Heart left ventricle (tissue), 16 donors: ENCODE results near the gene KRT39. TPM values are rescaled to one million over a fixed set of nuclear protein-coding genes. Genes with fewer than 3 reads are reported as not detected.

Experiments used
- ATAC-seq, 4 donors: fragments of 200-7000 bp; cut with Tn5 transposase; one replicate each; pipeline ENCODE4 v1.9.1; 2020 to 2022; ENCODE audit warnings: moderate library complexity in 4 of 4, mild to moderate bottlenecking in 3 of 4, moderate number of reproducible peaks in 1 of 4
- DNase-seq, 5 donors: peaks; one replicate each; pipeline ENCODE4 v3.0.0-alpha.2; 2020
- H3K27ac ChIP-seq, 12 donors: fragments of 200-600 bp; sonication (generic) in 4 of 12; one replicate each; pipeline versions ENCODE4 v1.5.0 to v1.8.0; 2016 to 2022; ENCODE audit warnings: mild to moderate bottlenecking in 2 of 12
- H3K27me3 ChIP-seq, 9 donors: fragments of 200-600 bp; sonication (generic) in 2 of 9; one replicate each; pipeline versions ENCODE4 v1.5.1 to v1.8.0; 2016 to 2022; ENCODE audit warnings: mild to moderate bottlenecking in 3 of 9
- H3K36me3 ChIP-seq, 9 donors: fragments of 200-600 bp; sonication (generic) in 2 of 9; one replicate each; pipeline versions ENCODE4 v1.5.0 to v1.8.0; 2018 to 2022; ENCODE audit warnings: mild to moderate bottlenecking in 2 of 9
- H3K4me1 ChIP-seq, 12 donors: fragments of 200-600 bp; sonication (generic) in 4 of 12; one replicate each; pipeline versions ENCODE4 v1.5.0 to v1.8.0; 2016 to 2022; ENCODE audit warnings: mild to moderate bottlenecking in 3 of 12
- H3K4me3 ChIP-seq, 12 donors: fragments of 200-600 bp; sonication (generic) in 4 of 12; one replicate each; pipeline versions ENCODE4 v1.5.0 to v1.8.0; 2017 to 2022; ENCODE audit warnings: mild to moderate bottlenecking in 9 of 12, moderate library complexity in 4 of 12
- H3K9me3 ChIP-seq, 12 donors: fragments of 200-600 bp; sonication (generic) in 4 of 12; one replicate each; pipeline versions ENCODE4 v1.5.0 to v1.8.0; 2016 to 2022; ENCODE audit warnings: mild to moderate bottlenecking in 1 of 12
- CTCF ChIP-seq, 12 donors: fragments of 200-600 bp; sonication (generic) in 4 of 12; IDR thresholded peaks; one replicate each; pipeline versions ENCODE4 v1.5.0 to v1.8.0; 2018 to 2022; ENCODE audit warnings: antibody characterized with exemption in 12 of 12, mild to moderate bottlenecking in 5 of 12
- POLR2A ChIP-seq, 2 donors: fragments of 450-650 bp; IDR thresholded peaks; one replicate each; pipeline ENCODE4 v1.6.1; 2017; ENCODE audit warnings: antibody characterized with exemption in 2 of 2, mild to moderate bottlenecking in 2 of 2, moderate library complexity in 2 of 2
- WGBS, 4 donors: extraction: QIAGEN DNeasy Blood & Tissue Kit in 2 of 4; methylation state at CpG; one replicate each; pipeline versions ENCODE4 v1.1.5 to v1.1.7; 2013 to 2018; 5-methylcytosine and 5-hydroxymethylcytosine counted together
- intact Hi-C, 10 donors: fragments of 100-400 bp; cut with DNase I; formaldehyde crosslinking; loops; one replicate each; pipeline versions ENCODE4 v1.11.1 to v1.14.2; 2022
- polyA plus RNA-seq, 2 donors: library from polyadenylated mRNA; stranded (reverse); fragments of 200-250 nt; gene quantifications; one replicate each; pipeline ENCODE4 v1.2.3, GENCODE V29; 2013
- total RNA-seq, 9 donors: library from RNA; depleted of rRNA in 2 of 9; stranded (reverse); fragments of >200 nt in 2 of 9; fragmentation: NEBNext Ultra II Directional in 3 of 9; extraction: Animal tissue kit (Norgen Biotek cat#: 25700) in 3 of 9; gene quantifications; one replicate each; pipeline versions ENCODE4 v1.1.0 to v1.2.4, GENCODE V29; 2016 to 2023
- donor health status: ischemic (EF 13 %, LVEDD 7.1; RV severe dilation, severe dysfunction).
- donor health status: healthy with polysubstance abuse.
- donor health status: DM: no; HTN: yes; CAD: no.
- donor health status: DM: no; HTN: no; CAD: no.
- donor health status: ischemic (EF 25% LVEDD 6.9; RV normal size, moderate dysfunction).
- donor health status: ischemic (EF 25% LVEDD 5.7; RV mildly dilated, moderate dysfunction).
- donor health status: healthy.
- donor health status: DM: yes; HTN: yes; CAD: no.
- donor health status: ischemic (EF 35%, LVEDD 5.7; RV mildly dilated, moderate dysfunction).
- donor health status: nonischemic (EF 11% LVEDD 7.7; RV severe dilation, severe dysfunction).
- donor health status: DM: yes; HTN: yes; CAD: no.
- donor health status: PGD.
- donor health status: ischemic (EF 29% LVEDD 5.4; RV normal size, mild dysfunction).
- donor health status: nonischemic (EF 23%, LVEDD 6.1; RV moderate dilation, normal function).

The KRT39 gene
- total and polyA plus RNA-seq, 11 donors = not detected

GRCh38 chr17:40916366-40916765 is 50.4 kb downstream of the KRT39 start:
- ATAC-seq (no peak), DNase-seq (no peak)
- peaks cover 0 to 9% (median 0%) of the 10 kb centered on the region in 12 donors for H3K4me1 ChIP-seq
- no peaks in the 10 kb centered on the region for H3K27me3 ChIP-seq
- no peaks in the 10 kb centered on the region for H3K36me3 ChIP-seq
- no peak overlapping the region for H3K4me3 ChIP-seq
- TF ChIP-seq POLR2A (IDR thresholded peaks at IDR 0.05) = no peak
- TF ChIP-seq CTCF (IDR thresholded peaks at IDR 0.05) = no peak
- H3K27ac ChIP-seq = no peak overlapping the region
- H3K9me3 ChIP-seq = no peaks in the 10 kb centered on the region
- intact Hi-C loops = loop anchor here in 1 of 10 donors (10.0 kb wide), 1 partner anchor 728 kb away; no protein-coding TSS in a partner anchor
- WGBS, 4 donors = 0 to 95% (median 39%) methylated on average over 1 of the region's 1 CpG

- no peaks in the 10 kb centered on the region for H3K36me3 ChIP-seq
- WGBS, 4 donors = 74 to 80% (median 79%) methylated on average over 2 of the region's 2 CpGs
- DNase-seq = no peak
- H3K27me3 ChIP-seq = no peaks in the 10 kb centered on the region
- H3K27ac ChIP-seq = no peak overlapping the region
- ATAC-seq = no peak
- no peak overlapping the region for H3K4me3 ChIP-seq
- no peaks in the 10 kb centered on the region for H3K9me3 ChIP-seq
- intact Hi-C loops = loop anchor here in 1 of 10 donors (10.0 kb wide), 1 partner anchor 729 kb away; no protein-coding TSS in a partner anchor
- H3K4me1 ChIP-seq = peaks cover 0 to 9% (median 0%) of the 10 kb centered on the region in 12 donors
- TF ChIP-seq POLR2A (IDR thresholded peaks at IDR 0.05) = no peak
- no peak for TF ChIP-seq CTCF (IDR thresholded peaks at IDR 0.05)
These were observed 51.0 kb downstream of the KRT39 start for GRCh38 chr17:40915721-40916256.

- WGBS, 4 donors = 69 to 72% (median 69%) methylated on average over 3 of the region's 3 CpGs
- ATAC-seq (no peak), DNase-seq (no peak)
- peaks cover 0 to 9% (median 0%) of the 10 kb centered on the region in 12 donors for H3K4me1 ChIP-seq
- TF ChIP-seq POLR2A (IDR thresholded peaks at IDR 0.05) = no peak
- no peak for TF ChIP-seq CTCF (IDR thresholded peaks at IDR 0.05)
- H3K27me3 ChIP-seq = no peaks in the 10 kb centered on the region
- H3K27ac ChIP-seq = no peak overlapping the region
- H3K9me3 ChIP-seq = no peaks in the 10 kb centered on the region
- intact Hi-C loops = loop anchor here in 1 of 10 donors (10.0 kb wide), 1 partner anchor 730 kb away; no protein-coding TSS in a partner anchor
- no peaks in the 10 kb centered on the region for H3K36me3 ChIP-seq
- no peak overlapping the region for H3K4me3 ChIP-seq
These were observed 51.5 kb downstream of the KRT39 start for GRCh38 chr17:40915199-40915661.

GRCh38 chr17:40914075-40914855 is 52.5 kb downstream of the KRT39 start:
- Histone ChIP-seq H3K4me1 (peaks cover 0 to 14% (median 0%) of the 10 kb centered on the region in 12 donors), H3K9me3 (no peaks in the 10 kb centered on the region), H3K4me3 (no peak overlapping the region), H3K27me3 (no peaks in the 10 kb centered on the region), H3K27ac (no peak overlapping the region), H3K36me3 (no peaks in the 10 kb centered on the region)
- intact Hi-C loops = loop anchor here in 4 of 10 donors (5.0 to 10.0 kb wide), 5 partner anchors 408 to 748 kb away; no protein-coding TSS in a partner anchor
- no peak for DNase-seq
- no peak for ATAC-seq
- 72 to 93% (median 75%) methylated on average over 3 of the region's 3 CpGs for WGBS, 4 donors
- TF ChIP-seq CTCF (IDR thresholded peaks at IDR 0.05) (no peak), POLR2A (IDR thresholded peaks at IDR 0.05) (no peak)
